PFSK-1 (cell line): ENCODE results near the gene LRATD1.

Experiments
- FOXP2 ChIP-seq: optimal IDR thresholded peaks from 2 replicates; pipeline ENCODE3; 2011; ENCODE audit warnings: borderline replicate concordance, control low read depth, inconsistent platforms; ENCODE audit not compliant: insufficient read depth; ENCODE audit errors: extremely low read length, extremely low read depth
- POLR2AphosphoS5 ChIP-seq: IDR thresholded peaks from 2 replicates; pipeline ENCODE4 v1.6.1; 2012; ENCODE audit warnings: low read depth, mild to moderate bottlenecking, control low read depth, low read length, moderate library complexity
- REST ChIP-seq, 2 experiments: IDR thresholded peaks; 2 replicates each; pipeline versions ENCODE4 v1.6.1 to v1.8.0; 2011 to 2012; ENCODE audit warnings: low read depth in 2 of 2, low read length in 2 of 2, control low read depth in 1 of 2, inconsistent platforms in 1 of 2, mild to moderate bottlenecking in 1 of 2, moderate library complexity in 1 of 2; ENCODE audit not compliant: insufficient read depth in 1 of 2
- SIN3A ChIP-seq: IDR thresholded peaks from 2 replicates; pipeline ENCODE4 v1.6.1; 2012; ENCODE audit warnings: mild to moderate bottlenecking, low read length, moderate library complexity, borderline replicate concordance; ENCODE audit not compliant: insufficient read depth
- TAF1 ChIP-seq: IDR thresholded peaks from 2 replicates; pipeline ENCODE4 v1.6.1; 2012; ENCODE audit warnings: low read length, control low read depth, borderline replicate concordance; ENCODE audit not compliant: insufficient read depth

LRATD1 gene

GRCh38 chr2:14631406-14632040 lies 994 bp upstream of the LRATD1 start:
- TF ChIP-seq POLR2AphosphoS5 (no peak), SIN3A (no peak)

- no peak for TF ChIP-seq REST (IDR thresholded peaks at IDR 0.05; ENCODE audit: insufficient read depth in 1 of 2, low read depth in 2 of 2, low read length in 2 of 2)
- no peak for TF ChIP-seq TAF1
- TF ChIP-seq POLR2AphosphoS5, result no peak
- no peak for TF ChIP-seq SIN3A
- TF ChIP-seq FOXP2, result no peak
Measured at GRCh38 chr2:14633061-14633460, 544 bp downstream of the LRATD1 start.

GRCh38 chr2:14633461-14634181 lies 1.1 kb downstream of the LRATD1 start:
- TF ChIP-seq SIN3A, result no peak
- TF ChIP-seq TAF1, result no peak
- TF ChIP-seq REST (IDR thresholded peaks at IDR 0.05; ENCODE audit: insufficient read depth in 1 of 2, low read depth in 2 of 2, low read length in 2 of 2), result no peak
- TF ChIP-seq POLR2AphosphoS5, result no peak
- no peak for TF ChIP-seq FOXP2

GRCh38 chr2:14634182-14634488 lies 1.6 kb downstream of the LRATD1 start:
- TF ChIP-seq REST (IDR thresholded peaks at IDR 0.05; ENCODE audit: insufficient read depth in 1 of 2, low read depth in 2 of 2, low read length in 2 of 2), result no peak
- TF ChIP-seq SIN3A, result no peak
- TF ChIP-seq TAF1, result no peak
- no peak for TF ChIP-seq POLR2AphosphoS5
- TF ChIP-seq FOXP2, result no peak

GRCh38 chr2:14634489-14635390 lies 2.2 kb downstream of the LRATD1 start:
- TF ChIP-seq POLR2AphosphoS5 (no peak), TAF1 (no peak), FOXP2 (no peak)
